Measurements from ENCODE around the gene SYNPO2. TPM values are rescaled to one million over a fixed set of nuclear protein-coding genes. Genes with fewer than 3 reads are reported as not detected.
"Not testable (repeated sequence)": the region's sequence is repeated elsewhere in the genome, so short reads cannot be mapped to it uniquely, and the experiment has no call there.

Gene SYNPO2
- polyA plus RNA-seq, 3 donors = 17.6 to 21.9 (median 18.1) TPM

DNA sequence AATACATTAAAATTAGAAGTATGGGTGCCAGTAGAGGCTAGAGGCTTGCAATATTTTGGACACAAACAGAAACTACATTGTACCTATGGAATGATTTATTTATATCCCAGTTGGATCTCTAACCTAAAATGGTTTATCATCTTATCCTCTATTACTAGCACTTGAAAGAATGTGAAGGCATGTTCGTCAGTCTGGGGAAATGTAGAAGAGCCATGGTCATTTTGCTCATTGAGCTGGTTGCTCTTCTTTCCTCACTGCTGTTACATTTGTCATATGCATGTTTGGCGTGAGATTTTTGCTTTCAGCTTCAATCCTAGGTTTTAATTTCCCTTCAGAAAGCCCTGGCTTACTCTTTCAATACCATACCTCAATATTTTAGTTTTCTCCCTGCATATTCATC is 164.6 kb downstream of the SYNPO2 start:
- DNase-seq (ENCODE audit: low read depth in 3 of 3, low spot score in 2 of 3) = no peak

GRCh38 chr4:119053997-119054396 is 165.3 kb downstream of the SYNPO2 start:
- no peak for DNase-seq (ENCODE audit: low read depth in 3 of 3, low spot score in 2 of 3)

GRCh38 chr4:119057417-119057816 is 168.8 kb downstream of the SYNPO2 start:
- DNase-seq (ENCODE audit: low read depth in 3 of 3, low spot score in 2 of 3) = no peak

- DNase-seq (ENCODE audit: low read depth in 3 of 3, low spot score in 2 of 3) = no peak
Measured at GRCh38 chr4:119059221-119059620, 170.6 kb downstream of the SYNPO2 start.

DNA sequence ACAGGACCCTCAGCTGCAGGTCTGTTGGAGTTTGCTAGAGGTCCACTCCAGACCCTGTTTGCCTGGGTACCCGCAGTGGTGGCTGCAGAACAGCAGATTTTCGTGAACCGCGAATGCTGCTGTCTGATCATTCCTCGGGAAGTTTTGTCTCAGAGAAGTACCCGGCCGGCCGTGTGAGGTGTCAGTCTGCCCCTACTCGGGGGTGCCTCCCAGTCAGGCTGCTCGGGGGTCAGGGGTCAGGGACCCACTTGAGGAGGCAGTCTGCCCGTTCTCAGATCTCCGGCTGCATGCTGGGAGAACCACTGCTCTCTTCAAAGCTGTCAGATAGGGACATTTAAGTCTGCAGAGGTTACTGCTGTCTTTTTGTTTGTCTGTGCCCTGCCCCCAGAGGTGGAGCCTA is 178.5 kb downstream of the SYNPO2 start:
- DNase-seq (ENCODE audit: low read depth in 3 of 3, low spot score in 2 of 3) = not testable (repeated sequence)

- not testable (repeated sequence) for DNase-seq (ENCODE audit: low read depth in 3 of 3, low spot score in 2 of 3)
Measured at GRCh38 chr4:119067670-119068360, 179.2 kb downstream of the SYNPO2 start.

- peak in 1 of 3 donors; percentile 25 for DNase-seq (ENCODE audit: low read depth in 3 of 3, low spot score in 2 of 3)
Measured at GRCh38 chr4:119068529-119068962, 179.9 kb downstream of the SYNPO2 start.

DNA sequence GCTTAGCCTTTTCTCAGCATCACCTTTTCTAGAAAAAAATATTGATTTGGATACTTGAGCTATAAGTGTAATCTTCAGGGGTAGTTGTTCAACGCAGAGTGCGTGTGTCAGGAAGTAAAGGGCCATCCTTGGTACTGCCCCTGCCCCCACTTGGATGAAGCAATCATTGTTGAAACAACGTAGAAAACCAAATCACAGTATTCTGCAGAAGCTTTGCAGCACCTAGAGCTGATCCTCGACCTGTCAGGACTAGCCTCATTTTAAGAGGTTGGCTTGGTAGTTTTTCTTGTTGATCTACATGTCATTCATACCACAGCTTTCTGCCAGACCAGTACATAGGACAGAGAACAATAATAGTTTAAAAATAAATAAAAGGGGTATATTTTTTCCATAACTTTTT is 181.6 kb downstream of the SYNPO2 start:
- DNase-seq (ENCODE audit: low read depth in 3 of 3, low spot score in 2 of 3) = no peak

DNA sequence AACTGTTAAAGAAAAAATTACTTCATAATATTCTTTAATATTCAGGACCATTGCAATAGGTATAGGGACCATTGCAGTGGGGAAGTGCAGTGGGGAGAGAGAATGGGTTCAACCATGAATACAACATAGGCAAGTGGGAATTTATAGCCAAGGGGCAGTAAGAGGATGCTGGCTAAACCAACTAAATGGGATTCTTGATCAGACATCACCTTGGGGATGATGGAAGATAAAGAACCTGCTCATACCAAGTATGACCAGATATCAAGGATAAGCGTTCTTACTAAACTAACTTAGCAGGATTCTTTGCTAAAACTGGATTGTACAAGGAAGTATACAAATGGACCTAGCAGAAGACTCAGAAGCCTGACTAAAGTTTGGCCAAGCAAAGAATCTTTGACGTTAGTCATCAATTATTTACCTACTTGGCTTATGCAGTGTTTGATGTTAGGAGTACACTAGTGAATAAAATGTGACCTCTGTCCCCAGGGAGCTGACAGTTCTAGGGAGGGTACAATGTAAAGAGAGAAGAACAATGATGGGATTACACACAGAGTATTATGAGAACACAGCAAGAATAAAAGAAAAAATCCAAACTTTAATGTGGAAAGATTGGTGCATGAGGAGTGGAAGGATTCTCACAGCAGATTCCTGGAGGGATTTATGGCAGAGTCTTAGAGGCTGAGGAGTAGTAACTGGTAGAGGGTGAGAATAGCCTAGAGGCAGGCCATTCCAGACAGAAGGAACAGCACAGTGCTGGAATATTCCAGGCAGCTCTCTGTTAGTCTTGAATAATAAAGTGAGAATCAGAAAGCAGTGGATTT is 192.3 kb downstream of the SYNPO2 start:
- no peak for DNase-seq (ENCODE audit: low read depth in 3 of 3, low spot score in 2 of 3)

GRCh38 chr4:119081542-119081859 is 192.8 kb downstream of the SYNPO2 start:
- no peak for DNase-seq (ENCODE audit: low read depth in 3 of 3, low spot score in 2 of 3)

GRCh38 chr4:119081943-119082342 is 193.3 kb downstream of the SYNPO2 start:
- no peak for DNase-seq (ENCODE audit: low read depth in 3 of 3, low spot score in 2 of 3)

DNA sequence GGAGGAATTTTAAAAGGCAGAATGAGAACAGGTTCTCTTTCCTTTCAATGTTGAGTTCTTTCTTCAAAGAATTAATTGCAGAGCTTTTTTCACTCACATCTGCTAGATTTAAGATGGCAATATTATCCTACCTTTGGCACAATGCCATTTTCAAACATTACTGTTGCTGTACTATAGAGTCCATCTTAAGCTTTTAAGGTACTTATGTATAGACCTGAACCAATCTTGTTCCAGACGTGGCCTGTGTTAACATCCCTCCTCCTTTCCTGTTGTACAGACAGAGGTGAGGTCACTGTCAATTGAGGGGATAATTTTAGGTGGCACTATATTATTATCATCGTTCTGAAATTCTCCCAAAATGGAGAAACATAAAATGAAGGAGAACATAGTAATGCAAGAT is 194.0 kb downstream of the SYNPO2 start:
- no peak for DNase-seq (ENCODE audit: low read depth in 3 of 3, low spot score in 2 of 3)

DNA sequence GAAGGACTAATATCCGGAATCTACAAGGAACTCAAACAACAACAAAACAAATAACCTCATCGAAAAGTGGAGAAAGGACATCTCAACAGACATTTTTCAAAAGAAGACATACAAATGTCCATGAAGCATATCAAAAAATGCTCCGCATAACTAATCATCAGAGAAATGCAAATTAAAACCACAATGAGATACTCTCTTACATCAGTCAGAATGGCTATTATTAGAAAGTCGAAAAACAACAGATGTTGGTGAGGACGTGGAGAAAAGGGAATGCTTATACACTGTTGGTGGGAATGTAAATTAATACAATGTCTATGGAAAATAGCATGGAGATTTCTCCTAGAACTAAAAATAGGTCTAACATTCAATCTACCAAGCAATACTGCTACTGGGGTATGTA is 195.9 kb downstream of the SYNPO2 start:
- DNase-seq (ENCODE audit: low read depth in 3 of 3, low spot score in 2 of 3) = no peak

GRCh38 chr4:119087121-119087520 is 198.5 kb downstream of the SYNPO2 start:
- no peak for DNase-seq (ENCODE audit: low read depth in 3 of 3, low spot score in 2 of 3)

DNA sequence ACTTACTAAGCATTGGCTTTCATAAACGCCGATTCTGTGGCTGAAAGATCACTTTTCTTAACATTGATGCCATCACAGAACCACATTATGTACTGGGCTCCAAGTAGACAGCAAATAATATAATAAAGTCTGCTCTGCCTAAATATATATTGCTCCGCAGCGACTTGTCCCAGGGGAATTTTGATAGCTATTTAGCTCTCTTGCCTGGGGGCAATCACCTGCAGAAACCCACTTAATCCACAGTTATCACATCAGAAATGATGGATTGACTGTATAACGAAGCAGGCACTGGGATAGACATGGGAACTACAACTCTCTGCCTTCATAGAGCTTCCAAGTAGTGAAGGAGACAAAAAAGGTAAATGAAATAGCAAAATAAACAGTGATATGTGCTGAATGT is 199.0 kb downstream of the SYNPO2 start:
- DNase-seq (ENCODE audit: low read depth in 3 of 3, low spot score in 2 of 3) = no peak

DNA sequence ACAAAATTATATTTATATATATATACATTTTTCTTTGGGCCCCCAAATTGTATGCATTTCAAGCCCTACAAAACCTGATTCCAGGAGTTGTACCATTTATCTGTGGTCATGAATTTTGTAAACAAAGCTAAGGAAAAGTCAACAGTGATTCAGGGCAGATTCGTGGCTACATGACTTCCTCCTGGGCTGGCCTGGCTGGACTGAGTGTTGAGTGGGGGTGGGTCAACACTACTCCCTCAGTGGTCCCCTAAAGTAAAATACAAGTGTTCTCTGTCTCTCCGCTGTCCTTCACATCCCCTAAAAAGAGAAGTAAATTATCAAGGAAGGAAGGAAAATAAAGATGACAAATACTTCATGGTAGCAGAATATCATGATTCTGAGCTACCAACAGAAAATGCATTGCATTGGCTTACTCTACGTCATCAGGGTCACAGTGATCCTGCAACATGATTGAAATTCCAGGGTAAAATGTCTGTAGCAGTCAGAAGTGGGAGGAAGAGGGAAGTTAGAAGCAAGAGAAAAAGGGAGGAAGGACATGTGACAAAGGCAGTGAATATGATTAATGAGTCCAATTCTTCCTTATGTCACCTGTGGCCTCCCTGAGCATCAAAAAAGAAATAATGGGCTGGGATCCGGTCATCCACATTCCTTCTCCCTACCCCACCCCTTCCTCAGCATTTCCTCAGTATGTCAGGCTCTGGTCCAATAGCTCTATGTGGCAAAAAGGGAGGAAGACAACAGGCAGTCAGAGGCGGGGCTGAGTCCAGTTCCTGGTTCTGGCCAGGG is 204.6 kb downstream of the SYNPO2 start:
- DNase-seq (ENCODE audit: low read depth in 3 of 3, low spot score in 2 of 3) = no peak

DNA sequence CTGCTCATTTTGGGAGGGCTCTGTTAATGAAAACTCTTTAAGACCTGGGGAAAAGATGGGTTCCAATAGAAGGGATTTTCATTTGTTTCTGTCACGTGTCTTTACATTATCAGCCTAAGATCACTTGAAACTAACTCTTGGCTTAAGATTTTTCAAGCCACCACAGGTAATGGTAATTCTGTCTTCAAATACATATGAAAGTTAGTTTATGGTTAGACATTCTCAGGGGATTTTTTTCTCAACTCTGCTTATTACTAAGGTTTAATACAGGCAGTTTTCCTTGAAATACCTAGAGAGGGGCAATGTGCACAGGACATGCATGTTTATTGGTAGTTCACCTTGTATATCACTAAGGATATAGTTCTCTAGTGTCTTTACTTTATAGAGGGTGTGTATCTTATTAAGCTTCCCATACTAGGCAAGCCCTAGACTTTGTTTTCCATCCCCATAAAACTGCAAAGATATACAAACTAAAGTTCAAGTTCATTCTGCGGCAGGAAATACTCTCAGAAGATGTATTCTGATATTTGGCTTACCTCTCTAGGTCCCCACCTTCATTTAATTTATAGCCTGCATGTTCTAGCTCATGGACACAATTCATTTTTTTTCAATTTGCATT is 208.7 kb downstream of the SYNPO2 start:
- no peak for DNase-seq (ENCODE audit: low read depth in 3 of 3, low spot score in 2 of 3)

- no peak for DNase-seq (ENCODE audit: low read depth in 3 of 3, low spot score in 2 of 3)
Measured at GRCh38 chr4:119098306-119098705, 209.7 kb downstream of the SYNPO2 start.

DNA sequence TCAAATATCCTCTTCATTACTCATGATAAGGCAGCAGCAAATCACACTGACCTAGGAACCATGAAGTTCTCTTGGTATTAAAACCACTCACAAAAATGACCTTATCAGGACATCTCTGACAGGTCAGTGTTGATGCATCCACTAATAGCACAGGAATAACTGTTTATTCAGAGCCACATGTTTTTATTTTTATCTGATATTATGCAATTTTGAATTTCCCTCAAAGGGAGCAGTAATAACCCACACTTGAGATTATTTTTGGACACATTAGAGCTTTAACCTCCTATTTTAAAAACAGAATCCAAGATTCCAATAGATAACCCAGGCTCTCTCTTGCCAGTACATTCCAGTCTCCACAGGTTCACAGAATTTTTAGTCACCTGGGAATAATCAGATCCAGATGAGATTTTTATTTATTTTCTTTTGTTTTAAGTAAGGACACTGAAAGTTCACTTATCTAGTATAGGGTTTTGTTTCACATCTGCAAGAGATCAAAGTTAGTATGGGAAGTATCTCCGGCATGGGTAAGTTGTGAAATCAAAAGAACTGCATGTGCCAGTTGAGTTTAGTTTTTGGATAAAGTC is 210.7 kb downstream of the SYNPO2 start:
- no peak for DNase-seq (ENCODE audit: low read depth in 3 of 3, low spot score in 2 of 3)

DNA sequence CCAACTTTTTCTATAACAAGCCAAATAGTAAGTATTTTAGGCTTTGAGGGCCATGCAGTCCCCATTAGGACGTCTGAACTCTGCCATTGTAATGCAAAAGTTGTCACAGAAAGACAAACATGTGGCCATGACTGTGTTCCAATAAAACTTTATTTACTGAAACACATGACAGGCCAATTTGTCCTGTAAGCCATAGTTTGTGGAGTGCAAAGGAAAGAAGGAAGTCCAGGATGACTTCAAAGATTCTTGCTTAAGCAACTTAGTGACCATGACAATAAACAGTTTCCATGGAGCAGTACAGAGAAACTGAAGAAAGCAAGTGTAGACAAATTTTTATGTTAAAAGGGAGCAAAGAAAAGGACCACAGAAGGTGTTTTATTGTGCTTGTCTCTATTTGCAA is 212.0 kb downstream of the SYNPO2 start:
- no peak for DNase-seq (ENCODE audit: low read depth in 3 of 3, low spot score in 2 of 3)

DNA sequence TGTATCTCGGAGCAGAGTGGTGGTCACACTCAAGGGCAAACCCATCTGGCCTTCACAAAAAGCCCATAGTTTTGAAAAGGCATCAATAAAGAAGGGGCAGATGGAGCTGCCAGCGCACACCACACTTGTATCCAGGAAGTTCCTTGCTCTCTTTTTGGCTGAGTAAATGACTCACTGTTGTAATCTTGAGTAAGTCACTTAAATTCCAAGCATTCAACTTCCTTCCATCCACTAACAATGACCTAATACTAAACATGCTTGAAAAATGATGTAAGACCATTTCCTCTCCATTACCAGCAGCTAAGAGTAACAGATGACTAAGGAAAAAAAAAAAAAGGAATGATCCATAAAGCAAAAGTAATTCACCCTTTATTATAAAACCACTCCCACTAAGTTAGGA is 214.6 kb downstream of the SYNPO2 start:
- no peak for DNase-seq (ENCODE audit: low read depth in 3 of 3, low spot score in 2 of 3)
